Measurements from ENCODE around the gene DVL1.

- TF ChIP-seq ZNF124 (CRISPR knock-in tag; IDR thresholded peaks at IDR 0.05) = no peak
- no peak for TF ChIP-seq CTCF (CRISPR knock-in tag; IDR thresholded peaks at IDR 0.05)
- no peak for TF ChIP-seq ETV6 (CRISPR knock-in tag; conservative IDR thresholded peaks at IDR 0.05)
- TF ChIP-seq RFX1 (IDR thresholded peaks at IDR 0.05) = no peak
- no peak for TF ChIP-seq ZNF10 (CRISPR knock-in tag; IDR thresholded peaks at IDR 0.05; ENCODE audit: borderline replicate concordance, low read depth)
- TF ChIP-seq CREM (IDR thresholded peaks at IDR 0.05) = no peak
- no peak for TF ChIP-seq CREM (CRISPR knock-in tag; IDR thresholded peaks at IDR 0.05)
- TF ChIP-seq MAFK (conservative IDR thresholded peaks at IDR 0.05 in 1 of 2, IDR thresholded peaks at IDR 0.05 in 1 of 2; ENCODE audit: low read length in 2 of 2) = no peak
- TF ChIP-seq EZH2 (conservative IDR thresholded peaks at IDR 0.05; ENCODE audit: low read depth, low read length) = no peak
- TF ChIP-seq POLR2A (IDR thresholded peaks at IDR 0.05; ENCODE audit: insufficient read depth in 1 of 2, low read depth in 2 of 2, low read length in 2 of 2) = no peak
- no peak for TF ChIP-seq ZBTB8A (CRISPR knock-in tag; IDR thresholded peaks at IDR 0.05; ENCODE audit: borderline replicate concordance, low read depth)
- no peak for TF ChIP-seq ZNF777 (CRISPR knock-in tag; IDR thresholded peaks at IDR 0.05)
- no peak for TF ChIP-seq ZNF512 (CRISPR knock-in tag; IDR thresholded peaks at IDR 0.05)
- TF ChIP-seq TBP (CRISPR knock-in tag; IDR thresholded peaks at IDR 0.05) = no peak
These were observed 36.5 kb downstream of the DVL1 start for GRCh38 chr1:1312450-1313314.

Data from HepG2 (cell line).